HepG2 (cell line): ENCODE results near the gene TNRC18. TPM values are rescaled to one million over a fixed set of nuclear protein-coding genes. Genes with fewer than 3 reads are reported as not detected.

Experiments used
- ADNP ChIP-seq: sonication (generic); formaldehyde crosslinking; IDR thresholded peaks from 2 replicates; pipeline ENCODE4 v1.4.0; 2020; ENCODE audit warnings: missing genetic modification reagents
- ARID4A ChIP-seq: sonication (generic); formaldehyde crosslinking; IDR thresholded peaks from 2 replicates; pipeline ENCODE4 v1.5.0; 2020; ENCODE audit warnings: mild to moderate bottlenecking, missing genetic modification reagents, borderline replicate concordance
- CBX1 ChIP-seq: IDR thresholded peaks from one replicate; pipeline ENCODE4 v1.6.1; 2016; ENCODE audit warnings: antibody characterized with exemption, low read depth
- CEBPG ChIP-seq: IDR thresholded peaks from 2 replicates; pipeline ENCODE4 v1.6.1; 2016
- FUBP1 ChIP-seq: sonication (generic); formaldehyde crosslinking; IDR thresholded peaks from 2 replicates; pipeline ENCODE4 v1.5.1; 2020; ENCODE audit warnings: missing genetic modification reagents, mild to moderate bottlenecking, borderline replicate concordance
- JUND ChIP-seq: sonication (generic); formaldehyde crosslinking; IDR thresholded peaks from 2 replicates; pipeline ENCODE4 v1.8.0; 2022; ENCODE audit warnings: mild to moderate bottlenecking, missing genetic modification reagents
- MBD4 ChIP-seq: IDR thresholded peaks from 2 replicates; pipeline ENCODE4 v1.6.1; 2012; ENCODE audit warnings: low read length, inconsistent platforms, borderline replicate concordance
- SIX4 ChIP-seq: sonication (generic); formaldehyde crosslinking; IDR thresholded peaks from 2 replicates; pipeline ENCODE4 v1.4.0; 2020; ENCODE audit warnings: missing genetic modification reagents
- U2AF1 ChIP-seq: fragments of 200-400 bp; formaldehyde crosslinking; optimal IDR thresholded peaks from 2 replicates; pipeline ENCODE3; 2017; ENCODE audit warnings: mild to moderate bottlenecking, low read depth, low read length
- XBP1 ChIP-seq: sonication (generic); formaldehyde crosslinking; IDR thresholded peaks from 2 replicates; pipeline ENCODE4 v1.5.0; 2020; ENCODE audit warnings: missing genetic modification reagents
- ZNF274 ChIP-seq: sonication (generic); formaldehyde crosslinking; IDR thresholded peaks from 2 replicates; pipeline ENCODE4 v1.5.1; 2020; ENCODE audit warnings: mild to moderate bottlenecking, missing genetic modification reagents
- ZNF292 ChIP-seq: sonication (generic); formaldehyde crosslinking; IDR thresholded peaks from 2 replicates; pipeline ENCODE4 v1.8.1; 2022; ENCODE audit warnings: mild to moderate bottlenecking, low read depth, missing genetic modification reagents, borderline replicate concordance
- ZNF296 ChIP-seq: sonication (generic); formaldehyde crosslinking; conservative IDR thresholded peaks from 2 replicates; pipeline ENCODE4 v1.5.0; 2020; ENCODE audit warnings: mild to moderate bottlenecking, missing genetic modification reagents
- ZNF30 ChIP-seq: sonication (generic); formaldehyde crosslinking; IDR thresholded peaks from 2 replicates; pipeline ENCODE4 v1.5.0; 2020; ENCODE audit warnings: mild to moderate bottlenecking, missing genetic modification reagents
- ZNF431 ChIP-seq: sonication (generic); formaldehyde crosslinking; IDR thresholded peaks from 2 replicates; pipeline ENCODE4 v1.9.0; 2022; ENCODE audit warnings: missing genetic modification reagents, low read depth, mild to moderate bottlenecking, borderline replicate concordance
- ZNF484 ChIP-seq: sonication (generic); formaldehyde crosslinking; IDR thresholded peaks from 2 replicates; pipeline ENCODE4 v1.5.1; 2020; ENCODE audit warnings: mild to moderate bottlenecking, low read depth, missing genetic modification reagents, borderline replicate concordance
- ZNF546 ChIP-seq: sonication (generic); formaldehyde crosslinking; conservative IDR thresholded peaks from 2 replicates; pipeline ENCODE4 v1.8.1; 2023; ENCODE audit warnings: mild to moderate bottlenecking, missing genetic modification reagents
- polyA plus RNA-seq, 8 experiments: library from polyadenylated mRNA; depleted of rRNA in 3 of 8; stranded (reverse) in 7 of 8; unstranded in 1 of 8; fragments of >200 nt; fragmentation: Illumina TruSeq in 4 of 8; extraction: Trizol in 4 of 8; gene quantifications; 2 replicates each; pipeline versions ENCODE4 v1.2.1 to v1.2.3, GENCODE V29; 2011 to 2016; ENCODE audit warnings: low read depth in 4 of 8, missing spikeins in 1 of 8, mixed read lengths in 1 of 8; ENCODE audit not compliant: insufficient read depth in 1 of 8
- total RNA-seq, 5 experiments: library from RNA; depleted of rRNA; stranded (reverse); fragments of >200 nt; fragmentation: Illumina TruSeq; extraction: Trizol; gene quantifications; 2 replicates each; pipeline ENCODE4 v1.2.3, GENCODE V29; 2016; ENCODE audit warnings: low read depth in 1 of 5
- TF ChIP-seq, protein P1 (sequence below): sonication (generic); formaldehyde crosslinking; IDR thresholded peaks from 2 replicates; pipeline ENCODE4 v1.5.1; 2020; ENCODE audit warnings: missing genetic modification reagents, mild to moderate bottlenecking, borderline replicate concordance
- TF ChIP-seq, protein P2 (sequence below): sonication (generic); formaldehyde crosslinking; IDR thresholded peaks from 2 replicates; pipeline ENCODE4 v1.5.0; 2020; ENCODE audit warnings: missing genetic modification reagents

The TNRC18 gene
- total and polyA plus RNA-seq, 2 of the 13 experiments (the other 11 are each of a cell fraction or from before 2014, with no cell fraction given): 11.7 to 17.4 TPM

DNA sequence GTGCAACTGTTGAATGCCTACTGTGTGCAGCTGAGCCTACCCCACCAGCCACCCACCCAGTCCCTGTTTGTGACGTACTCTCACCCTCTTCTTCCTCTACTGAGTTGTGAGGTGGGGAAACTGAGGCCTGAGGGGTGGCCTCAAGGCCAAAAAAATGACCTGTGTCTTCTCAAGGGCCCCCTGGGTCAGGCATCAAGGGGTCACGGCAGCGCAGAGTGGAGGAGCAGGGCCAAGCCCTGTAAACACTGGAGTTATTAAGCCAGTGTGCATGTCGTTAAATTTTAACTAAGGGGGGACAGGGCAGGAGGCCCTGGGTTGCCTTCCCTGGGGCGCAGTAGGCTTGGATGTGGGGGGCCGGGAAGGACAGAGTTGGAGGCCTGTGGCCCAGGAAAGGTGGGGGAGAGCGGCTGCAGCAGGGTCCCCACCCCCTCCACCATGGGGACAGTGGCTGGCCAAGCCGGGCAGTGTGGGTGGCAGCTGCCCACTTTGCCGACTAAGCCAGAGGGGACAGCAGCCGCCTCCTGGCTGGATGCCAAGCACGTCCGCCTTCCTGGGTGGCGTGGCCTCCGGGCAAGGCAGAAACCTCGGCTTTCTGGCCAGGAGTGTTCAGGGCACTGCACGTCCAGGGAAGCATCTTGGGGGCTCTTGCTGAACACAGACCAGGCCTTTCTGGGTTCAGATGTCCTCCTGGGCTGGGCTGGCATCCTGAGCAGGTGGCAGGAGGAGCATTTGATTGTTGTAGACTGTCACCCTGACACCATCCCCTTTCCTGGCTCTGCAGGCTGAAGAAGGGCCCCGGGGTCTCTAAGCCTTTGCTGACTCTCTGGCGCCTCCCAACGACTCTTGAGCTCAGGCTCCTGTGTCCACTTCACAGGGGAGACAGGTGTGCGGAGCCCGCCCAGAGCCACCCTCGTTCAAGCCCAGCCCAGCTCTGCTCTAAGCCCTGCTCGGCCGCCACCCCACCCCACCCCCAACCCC lies 139.0 kb downstream of the TNRC18 start (continued):
- TF ChIP-seq SIX4 (CRISPR knock-in tag) (0 out of 2 replicates have a peak, but pooled peaks have one; percentile 45), ZNF30 (CRISPR knock-in tag) (no peak), ZNF546 (CRISPR knock-in tag) (no peak), ZNF431 (CRISPR knock-in tag) (no peak), CBX1 (no peak), ZNF292 (CRISPR knock-in tag) (no peak), JUND (0 out of 2 replicates have a peak, but pooled peaks have one; percentile 24), ADNP (no peak), ARID4A (CRISPR knock-in tag) (peak; percentile 80), ZNF484 (CRISPR knock-in tag) (no peak), FUBP1 (CRISPR knock-in tag) (no peak; the same call in 1 of the 2 replicates), XBP1 (CRISPR knock-in tag) (no peak), MBD4 (no peak), CEBPG (peak; percentile 15; the same call in 1 of the 2 replicates), ZNF296 (no peak), U2AF1 (no peak), ZNF274 (CRISPR knock-in tag) (peak; percentile 76; the same call in 1 of the 2 replicates)
- TF ChIP-seq, protein P1, sequence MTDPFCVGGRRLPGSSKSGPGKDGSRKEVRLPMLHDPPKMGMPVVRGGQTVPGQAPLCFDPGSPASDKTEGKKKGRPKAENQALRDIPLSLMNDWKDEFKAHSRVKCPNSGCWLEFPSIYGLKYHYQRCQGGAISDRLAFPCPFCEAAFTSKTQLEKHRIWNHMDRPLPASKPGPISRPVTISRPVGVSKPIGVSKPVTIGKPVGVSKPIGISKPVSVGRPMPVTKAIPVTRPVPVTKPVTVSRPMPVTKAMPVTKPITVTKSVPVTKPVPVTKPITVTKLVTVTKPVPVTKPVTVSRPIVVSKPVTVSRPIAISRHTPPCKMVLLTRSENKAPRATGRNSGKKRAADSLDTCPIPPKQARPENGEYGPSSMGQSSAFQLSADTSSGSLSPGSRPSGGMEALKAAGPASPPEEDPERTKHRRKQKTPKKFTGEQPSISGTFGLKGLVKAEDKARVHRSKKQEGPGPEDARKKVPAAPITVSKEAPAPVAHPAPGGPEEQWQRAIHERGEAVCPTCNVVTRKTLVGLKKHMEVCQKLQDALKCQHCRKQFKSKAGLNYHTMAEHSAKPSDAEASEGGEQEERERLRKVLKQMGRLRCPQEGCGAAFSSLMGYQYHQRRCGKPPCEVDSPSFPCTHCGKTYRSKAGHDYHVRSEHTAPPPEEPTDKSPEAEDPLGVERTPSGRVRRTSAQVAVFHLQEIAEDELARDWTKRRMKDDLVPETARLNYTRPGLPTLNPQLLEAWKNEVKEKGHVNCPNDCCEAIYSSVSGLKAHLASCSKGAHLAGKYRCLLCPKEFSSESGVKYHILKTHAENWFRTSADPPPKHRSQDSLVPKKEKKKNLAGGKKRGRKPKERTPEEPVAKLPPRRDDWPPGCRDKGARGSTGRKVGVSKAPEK: 0 out of 2 replicates have a peak, but pooled peaks have one; percentile 81
- TF ChIP-seq, protein P2, sequence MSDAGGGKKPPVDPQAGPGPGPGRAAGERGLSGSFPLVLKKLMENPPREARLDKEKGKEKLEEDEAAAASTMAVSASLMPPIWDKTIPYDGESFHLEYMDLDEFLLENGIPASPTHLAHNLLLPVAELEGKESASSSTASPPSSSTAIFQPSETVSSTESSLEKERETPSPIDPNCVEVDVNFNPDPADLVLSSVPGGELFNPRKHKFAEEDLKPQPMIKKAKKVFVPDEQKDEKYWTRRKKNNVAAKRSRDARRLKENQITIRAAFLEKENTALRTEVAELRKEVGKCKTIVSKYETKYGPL (CRISPR knock-in tag): no peak
